GM18868 (cell line): ENCODE data around the gene BIRC2.
"Not testable (repeated sequence)": the region's sequence is repeated elsewhere in the genome, so short reads cannot be mapped to it uniquely, and the experiment has no call there.

Source experiments
- ATAC-seq: cut with Tn5 transposase; IDR thresholded peaks from one replicate; pipeline ENCODE4 v1.9.1; 2021; ENCODE audit warnings: mild to moderate bottlenecking, moderate library complexity; ENCODE audit not compliant: unreplicated experiment

The BIRC2 gene

DNA sequence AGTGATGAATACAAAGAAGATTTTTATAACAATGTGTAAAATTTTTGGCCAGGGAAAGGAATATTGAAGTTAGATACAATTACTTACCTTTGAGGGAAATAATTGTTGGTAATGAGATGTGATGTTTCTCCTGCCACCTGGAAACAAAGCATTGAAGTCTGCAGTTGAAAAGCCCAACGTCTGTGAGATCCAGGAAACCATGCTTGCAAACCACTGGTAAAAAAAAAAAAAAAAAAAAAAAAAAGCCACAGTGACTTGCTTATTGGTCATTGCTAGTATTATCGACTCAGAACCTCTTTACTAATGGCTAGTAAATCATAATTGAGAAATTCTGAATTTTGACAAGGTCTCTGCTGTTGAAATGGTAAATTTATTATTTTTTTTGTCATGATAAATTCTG, 24.5 kb upstream of the BIRC2 start:
- no peak for ATAC-seq

DNA sequence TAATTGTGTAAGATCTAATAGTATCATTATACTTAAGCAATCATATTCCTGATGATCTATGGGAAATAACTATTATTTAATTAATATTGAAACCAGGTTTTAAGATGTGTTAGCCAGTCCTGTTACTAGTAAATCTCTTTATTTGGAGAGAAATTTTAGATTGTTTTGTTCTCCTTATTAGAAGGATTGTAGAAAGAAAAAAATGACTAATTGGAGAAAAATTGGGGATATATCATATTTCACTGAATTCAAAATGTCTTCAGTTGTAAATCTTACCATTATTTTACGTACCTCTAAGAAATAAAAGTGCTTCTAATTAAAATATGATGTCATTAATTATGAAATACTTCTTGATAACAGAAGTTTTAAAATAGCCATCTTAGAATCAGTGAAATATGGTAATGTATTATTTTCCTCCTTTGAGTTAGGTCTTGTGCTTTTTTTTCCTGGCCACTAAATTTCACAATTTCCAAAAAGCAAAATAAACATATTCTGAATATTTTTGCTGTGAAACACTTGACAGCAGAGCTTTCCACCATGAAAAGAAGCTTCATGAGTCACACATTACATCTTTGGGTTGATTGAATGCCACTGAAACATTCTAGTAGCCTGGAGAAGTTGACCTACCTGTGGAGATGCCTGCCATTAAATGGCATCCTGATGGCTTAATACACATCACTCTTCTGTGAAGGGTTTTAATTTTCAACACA, 23.3 kb upstream of the BIRC2 start:
- ATAC-seq = no peak

DNA sequence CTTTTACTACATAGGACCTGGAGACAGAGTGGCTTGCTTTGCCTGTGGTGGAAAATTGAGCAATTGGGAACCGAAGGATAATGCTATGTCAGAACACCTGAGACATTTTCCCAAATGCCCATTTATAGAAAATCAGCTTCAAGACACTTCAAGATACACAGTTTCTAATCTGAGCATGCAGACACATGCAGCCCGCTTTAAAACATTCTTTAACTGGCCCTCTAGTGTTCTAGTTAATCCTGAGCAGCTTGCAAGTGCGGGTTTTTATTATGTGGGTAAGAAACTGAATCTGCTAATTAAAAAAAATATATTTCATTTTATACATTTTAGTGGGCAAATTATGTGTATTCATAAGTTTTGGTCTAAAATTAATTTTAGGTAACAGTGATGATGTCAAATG, 21.9 kb upstream of the BIRC2 start:
- ATAC-seq = no peak

GRCh38 chr11:102328748-102329147, 18.3 kb upstream of the BIRC2 start:
- ATAC-seq = no peak

DNA sequence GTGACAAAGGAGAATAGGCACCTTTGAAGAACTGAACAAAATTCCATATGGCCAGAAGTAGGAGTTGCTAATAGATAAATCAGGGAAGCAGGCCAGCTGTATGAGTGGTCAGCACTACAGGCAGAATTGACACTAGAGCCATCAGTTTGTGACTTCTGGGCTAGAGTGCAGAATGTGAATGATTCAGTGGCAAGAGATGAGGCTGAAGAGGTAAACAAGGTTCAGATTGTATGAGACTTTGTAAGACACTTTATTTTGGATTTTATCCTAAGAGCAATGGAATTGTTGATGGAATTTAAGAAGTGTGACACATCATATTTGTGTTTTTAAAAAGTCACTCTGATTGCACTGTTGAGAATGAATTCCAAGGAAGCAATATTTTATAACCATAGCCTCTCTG, 16.8 kb upstream of the BIRC2 start:
- no peak for ATAC-seq

DNA sequence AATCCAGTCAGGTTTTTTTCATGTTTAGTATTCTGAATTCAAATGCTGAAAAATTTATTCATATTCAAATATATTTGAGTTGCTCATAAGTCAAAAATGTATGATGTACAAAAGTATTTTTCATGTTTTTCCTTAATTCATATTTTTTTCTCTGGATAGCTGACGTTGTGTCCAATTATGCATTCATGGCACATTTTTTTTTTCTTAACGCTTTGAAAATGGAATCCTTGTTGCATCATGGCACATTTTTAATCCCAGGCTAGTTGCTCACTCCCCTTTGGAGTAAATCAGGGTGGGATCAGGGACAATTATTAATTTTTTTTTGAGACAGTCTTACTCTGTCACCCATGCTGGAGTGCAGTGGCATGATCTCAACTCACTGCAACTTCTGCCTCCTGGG, 15.7 kb upstream of the BIRC2 start:
- ATAC-seq = no peak

DNA sequence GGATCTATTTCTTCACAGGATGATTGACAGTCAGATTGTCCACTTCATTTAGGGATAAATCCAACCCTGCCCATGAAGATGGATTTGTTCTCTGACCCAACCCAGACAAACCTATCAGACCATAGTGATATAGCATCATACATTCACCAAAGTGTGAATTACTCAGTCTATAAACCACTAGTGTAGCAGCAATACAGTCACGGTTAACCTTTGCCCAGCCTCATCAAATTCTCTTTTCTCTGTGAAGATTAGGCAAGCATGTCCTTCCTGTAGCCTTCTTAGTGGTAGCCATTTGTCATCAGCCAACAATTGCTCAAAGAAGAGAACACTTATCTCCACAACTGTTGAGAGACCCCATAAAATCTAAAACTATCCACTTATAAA, 14.4 kb upstream of the BIRC2 start:
- no peak for ATAC-seq

DNA sequence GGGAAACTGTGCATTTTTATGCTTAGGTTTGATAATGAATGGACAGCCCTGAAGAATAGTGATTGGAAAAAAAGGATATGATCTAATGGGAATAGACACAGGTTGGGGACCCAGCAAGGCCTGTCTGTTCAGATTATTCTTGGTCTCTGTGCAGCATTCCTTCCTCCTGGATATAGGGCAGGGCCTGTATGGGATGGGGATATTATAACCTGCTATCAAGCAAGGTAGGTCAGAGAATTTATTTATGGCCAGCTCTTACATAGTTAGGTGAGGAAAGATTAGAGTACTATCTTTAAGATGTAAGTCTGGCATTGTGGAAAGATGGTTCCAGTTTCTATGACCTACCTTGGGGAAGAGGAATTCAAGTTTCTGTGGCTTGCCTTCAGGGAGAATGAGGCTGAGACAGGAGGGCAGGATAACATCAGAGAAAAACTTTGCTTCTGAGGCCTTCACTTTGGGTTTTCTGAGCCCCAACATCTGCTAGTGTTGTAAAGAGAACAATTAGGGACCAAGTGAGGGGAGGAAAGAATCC, 8.5 kb upstream of the BIRC2 start:
- no peak for ATAC-seq

DNA sequence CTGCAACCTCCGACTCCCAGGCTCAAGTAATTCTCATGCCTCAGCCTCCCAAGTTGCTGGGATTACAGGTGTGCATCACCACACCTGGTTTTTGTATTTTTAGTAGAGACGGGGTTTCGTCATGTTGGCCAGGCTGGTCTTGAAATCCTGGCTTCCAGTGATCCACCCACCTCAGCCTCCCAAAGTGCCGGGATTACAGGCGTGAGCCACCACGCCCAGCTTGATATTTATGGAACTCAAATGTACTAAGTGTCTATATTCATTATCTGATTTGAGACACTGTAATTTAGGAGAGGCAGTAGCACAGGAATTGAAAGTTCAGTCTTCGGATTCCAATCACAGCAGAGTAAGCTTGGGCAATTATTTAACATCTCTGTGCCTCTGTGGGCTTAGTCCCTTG, 5.7 kb upstream of the BIRC2 start:
- ATAC-seq = not testable (repeated sequence)

DNA sequence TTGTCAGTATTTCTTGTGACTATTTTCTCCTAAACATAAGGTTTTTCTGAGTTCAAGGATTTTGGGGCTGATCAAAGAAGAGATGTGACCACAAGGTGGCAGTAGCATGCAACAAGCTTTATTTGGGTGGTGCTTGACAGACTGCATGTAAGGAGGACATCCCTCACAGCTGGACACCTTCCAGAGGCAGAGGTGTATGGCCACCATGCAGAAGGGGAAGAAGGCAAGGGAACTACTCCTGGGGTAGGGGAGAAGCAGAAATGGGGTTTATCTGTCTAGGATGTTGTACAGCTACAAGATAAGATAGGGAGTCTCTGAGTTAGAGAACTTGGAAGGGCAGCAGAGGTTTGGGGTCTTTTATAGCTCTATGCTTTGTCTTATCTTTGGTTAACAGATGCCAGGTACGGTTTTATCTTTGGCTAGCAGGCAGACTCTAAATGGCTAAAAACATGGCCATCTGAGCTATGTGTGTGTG, 5.1 kb upstream of the BIRC2 start:
- ATAC-seq = peak; percentile 36

GRCh38 chr11:102343809-102344208, 3.2 kb upstream of the BIRC2 start:
- ATAC-seq = no peak

- peak; percentile 32 for ATAC-seq
Measured at GRCh38 chr11:102345904-102346303, 1.1 kb upstream of the BIRC2 start.

- ATAC-seq = no peak
Measured at GRCh38 chr11:102346456-102346747, 612 bp upstream of the BIRC2 start.

DNA sequence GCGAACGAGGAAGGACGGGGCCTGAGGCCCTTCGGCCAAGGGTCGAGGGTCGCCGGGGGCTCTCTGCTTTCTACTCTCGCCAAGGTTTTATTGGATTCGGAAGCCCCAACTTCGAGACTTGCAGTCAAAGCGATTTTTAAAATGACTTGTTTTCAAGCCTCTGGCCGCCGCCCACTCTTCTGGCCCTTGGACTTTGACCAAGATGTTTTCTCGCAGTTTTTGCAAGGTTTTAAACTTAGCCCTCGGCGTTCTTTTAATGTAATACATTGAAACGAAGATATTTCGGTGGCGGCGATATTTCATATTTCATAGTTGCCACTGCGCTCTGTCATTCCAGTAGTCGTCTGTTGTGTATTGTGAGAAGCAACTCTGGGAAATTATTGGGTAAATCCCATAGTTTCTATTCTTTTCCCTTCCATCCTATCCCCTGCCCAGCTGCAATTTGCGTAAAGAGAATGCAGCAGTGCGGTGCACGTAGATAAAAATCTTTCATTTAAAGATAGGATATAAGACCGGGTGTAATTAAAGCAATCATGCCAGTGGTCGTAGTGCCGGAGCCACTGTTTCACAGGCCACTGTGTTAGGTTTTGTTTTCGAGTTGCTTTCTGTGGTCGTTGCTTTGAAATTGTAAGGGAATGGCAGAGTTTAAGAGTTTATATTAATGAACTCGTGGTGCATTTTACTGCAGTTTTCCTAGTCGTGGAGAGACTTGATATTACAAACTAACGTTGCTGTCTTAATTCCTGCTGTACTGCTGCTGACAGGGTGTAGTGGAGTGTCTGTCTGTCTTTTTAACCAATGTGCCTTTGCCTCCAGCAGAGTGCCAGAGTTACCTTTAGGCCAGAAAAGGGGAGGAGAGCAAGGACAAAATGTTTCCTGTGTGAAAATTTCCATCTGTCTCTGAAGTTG, 702 bp downstream of the BIRC2 start:
- no peak for ATAC-seq

DNA sequence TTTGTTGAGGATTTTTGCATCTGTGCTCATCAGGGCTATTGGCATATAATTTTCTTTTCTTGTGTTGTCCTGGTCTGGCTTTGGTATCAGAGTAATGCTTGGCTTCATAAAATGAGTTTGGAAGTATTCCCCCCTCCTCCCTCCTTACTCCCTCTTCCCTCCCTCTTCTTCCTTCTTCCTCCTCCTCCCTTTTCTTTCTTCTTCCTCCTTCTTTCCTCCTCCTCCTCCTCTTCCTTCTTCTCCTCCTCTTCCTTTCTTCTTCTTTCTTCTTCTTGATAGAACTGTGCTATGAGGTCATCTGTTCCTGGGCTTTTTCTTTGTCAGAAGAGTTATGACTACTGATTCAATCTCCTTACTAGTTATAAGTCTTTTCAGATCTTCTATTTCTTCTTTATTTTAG, 10.1 kb downstream of the BIRC2 start:
- no peak for ATAC-seq

DNA sequence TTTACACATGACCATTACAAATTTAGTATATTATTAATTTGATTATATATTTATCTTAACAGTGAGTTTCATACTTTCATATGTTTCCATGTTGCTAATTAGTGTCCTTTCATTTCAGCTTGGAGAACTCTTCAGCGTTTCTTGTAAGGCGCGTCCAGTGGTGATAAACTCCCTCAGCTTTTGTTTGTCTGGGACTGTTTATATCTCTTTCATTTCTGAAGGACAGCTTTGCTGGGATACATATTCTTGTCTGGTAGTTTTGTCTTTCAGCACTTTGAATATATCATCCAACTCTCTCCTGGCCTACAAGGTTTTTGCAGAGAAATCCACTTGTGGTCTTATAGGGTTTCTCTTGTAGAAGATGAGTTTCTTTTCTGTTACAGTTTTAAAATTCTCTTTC, 12.4 kb downstream of the BIRC2 start:
- no peak for ATAC-seq

- ATAC-seq = no peak
Measured at GRCh38 chr11:102360681-102361080, 13.7 kb downstream of the BIRC2 start.

DNA sequence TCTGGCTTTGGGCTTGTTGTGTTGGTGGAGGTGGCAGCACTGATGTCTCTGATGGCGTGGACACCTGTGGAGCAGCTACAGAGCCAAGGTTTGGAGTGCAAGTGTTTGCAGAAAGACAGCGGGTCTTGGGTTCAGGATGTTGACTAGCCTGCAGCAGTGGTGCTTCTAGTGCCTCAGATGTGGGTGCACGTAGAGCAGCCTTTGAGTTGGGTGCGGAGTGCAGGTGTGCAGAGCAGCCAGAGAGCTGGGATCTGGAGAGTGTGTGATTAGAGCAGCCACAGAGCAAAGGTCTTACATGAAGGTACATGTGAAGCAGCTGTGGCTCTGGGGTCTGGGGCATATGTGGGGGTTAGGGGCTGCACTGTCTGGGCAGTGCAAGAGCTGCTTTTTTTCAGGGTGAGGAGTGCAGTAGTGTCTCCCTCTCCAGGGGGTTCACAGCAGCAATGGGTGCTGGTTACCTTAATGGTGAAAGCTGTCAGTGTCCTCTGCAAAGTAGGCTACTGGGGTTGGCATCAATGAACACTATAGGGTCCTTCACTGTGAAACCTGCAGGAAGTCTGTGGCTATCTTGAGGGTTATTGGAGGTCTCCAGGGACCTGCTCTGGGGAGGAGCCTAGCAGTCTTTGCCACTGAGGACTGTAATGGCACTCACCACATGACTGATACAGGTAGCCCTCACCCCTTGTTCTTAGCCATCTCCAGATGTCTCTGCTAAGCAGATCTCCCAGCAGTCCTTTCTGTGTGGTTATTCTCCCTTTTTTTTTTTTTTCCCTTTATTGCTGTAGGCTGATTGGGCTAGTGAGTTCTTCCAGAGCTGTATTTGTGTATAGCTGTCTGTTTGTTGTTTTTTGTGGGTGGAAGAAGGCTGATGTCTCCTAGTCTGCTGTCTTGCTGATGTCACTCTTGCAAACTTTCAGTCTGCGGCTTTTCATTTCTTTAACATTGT, 14.3 kb downstream of the BIRC2 start:
- peak; percentile 87 for ATAC-seq

GRCh38 chr11:102364991-102365390, 18.0 kb downstream of the BIRC2 start:
- no peak for ATAC-seq

- ATAC-seq = no peak
Measured at GRCh38 chr11:102367364-102367763, 20.4 kb downstream of the BIRC2 start.

DNA sequence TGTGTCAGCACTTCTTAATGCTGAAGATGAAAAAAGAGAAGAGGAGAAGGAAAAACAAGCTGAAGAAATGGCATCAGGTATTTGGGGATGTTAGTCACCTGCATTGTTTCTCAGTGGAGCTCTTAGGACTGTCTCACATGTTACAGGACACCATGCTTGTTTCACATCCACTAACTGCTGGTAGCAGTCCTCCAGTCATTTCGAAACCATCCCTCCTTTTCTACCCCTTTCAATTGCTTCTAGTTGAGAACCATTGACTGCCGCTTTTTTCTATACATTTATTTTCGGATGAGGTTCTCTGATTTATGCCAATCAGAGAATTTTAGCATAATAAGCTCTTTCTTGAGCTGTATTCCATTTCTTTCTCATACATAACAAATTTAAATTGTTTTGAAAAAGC, 21.5 kb downstream of the BIRC2 start:
- peak; percentile 100 for ATAC-seq
